HepG2 (cell line): ENCODE data around the gene CISD3. TPM values are rescaled to one million over a fixed set of nuclear protein-coding genes. Genes with fewer than 3 reads are reported as not detected.

ENCODE experiments used
- ATAC-seq: fragments of 200-7000 bp; cut with Tn5 transposase; 3 replicates; pipeline ENCODE4 v1.9.1; 2020; ENCODE audit warnings: mild to moderate bottlenecking, moderate library complexity
- BruUV-seq: library from RNA; stranded (reverse); fragments of 400-500 nt; replicated peaks from 2 replicates; lab custom pipeline; 2021; lab: Mats Ljungman, UMichigan
- CTCF ChIA-PET: fragments of 300-600 bp; formaldehyde crosslinking; extraction: SDS; loops from one replicate; lab custom pipeline; 2021; ENCODE audit warnings: low total read pairs, inconsistent platforms, low intra/inter-chr PET ratio; lab: Yijun Ruan, JAX
- POLR2A ChIA-PET: fragments of 350-600 bp; sonication (Branson Sonifier 250); formaldehyde crosslinking; loops from one replicate; lab custom pipeline; 2020; ENCODE audit warnings: antibody characterized with exemption, inconsistent platforms; lab: Yijun Ruan, JAX
- DNase-seq: peaks from one replicate; pipeline ENCODE4 v3.0.0-alpha.2; 2015; ENCODE audit warnings: low spot score
- FAIRE-seq: peaks from 3 replicates; lab custom pipeline; 2011; peaks lifted over from hg19 to GRCh38; lab: Jason Lieb, UNC
- H2AFZ ChIP-seq: one replicate; pipeline ENCODE4 v1.6.1; 2011; ENCODE audit warnings: low read length, inconsistent platforms
- H3K27ac ChIP-seq: fragments of 300-600 bp; 3 replicates; pipeline ENCODE4 v1.8.0; 2011; ENCODE audit warnings: mixed run types, mild to moderate bottlenecking, mixed read lengths, low read length, inconsistent platforms; ENCODE audit not compliant: insufficient read depth; ENCODE audit errors: extremely low read length
- H3K27me3 ChIP-seq, 2 experiments: fragments of 200-600 bp in 1 of 2; 2 replicates in 1 of 2; 3 replicates in 1 of 2; pipeline versions ENCODE4 v1.6.0 to v1.8.0; 2011; ENCODE audit warnings: low read length in 2 of 2, mild to moderate bottlenecking in 2 of 2, moderate library complexity in 2 of 2, inconsistent platforms in 1 of 2; ENCODE audit not compliant: insufficient read depth in 2 of 2, control insufficient read depth in 1 of 2
- H3K36me3 ChIP-seq, 2 experiments: fragments of 200-600 bp in 1 of 2; replicated peaks in 1 of 2; 2 replicates in 1 of 2; 3 replicates in 1 of 2; pipeline versions ENCODE4 v1.5.1 to v1.8.0; 2011; ENCODE audit warnings: low read length in 2 of 2, inconsistent platforms in 1 of 2; ENCODE audit not compliant: insufficient read depth in 2 of 2, control insufficient read depth in 1 of 2
- H3K4me1 ChIP-seq: 2 replicates; pipeline ENCODE4 v1.5.1; 2012; ENCODE audit warnings: low read length, inconsistent platforms; ENCODE audit not compliant: insufficient read depth
- H3K4me2 ChIP-seq: 2 replicates; pipeline ENCODE4 v1.6.0; 2011; ENCODE audit warnings: low read depth, low read length, inconsistent platforms
- H3K4me3 ChIP-seq, 3 experiments: fragments of 200-600 bp in 1 of 3; sonication (generic), shearing (Covaris generic) in 1 of 3; replicated peaks in 1 of 3; 2 replicates each; pipeline ENCODE4 v1.5.1; 2011 to 2016; ENCODE audit warnings: low read length in 3 of 3, inconsistent platforms in 2 of 3, low read depth in 2 of 3, mild to moderate bottlenecking in 2 of 3, control low read depth in 1 of 3, mixed read lengths in 1 of 3; ENCODE audit not compliant: insufficient read depth in 1 of 3
- H3K79me2 ChIP-seq: one replicate; pipeline ENCODE4 v1.6.1; 2011; ENCODE audit warnings: low read length, inconsistent platforms; ENCODE audit not compliant: insufficient read depth
- H3K9ac ChIP-seq: 2 replicates; pipeline ENCODE4 v1.6.0; 2011; ENCODE audit warnings: mild to moderate bottlenecking, low read depth, low read length, inconsistent platforms; ENCODE audit not compliant: insufficient read depth
- H3K9me3 ChIP-seq: 2 replicates; pipeline ENCODE4 v1.5.1; 2012; ENCODE audit warnings: mild to moderate bottlenecking, low read length
- H4K20me1 ChIP-seq: 2 replicates; pipeline ENCODE4 v1.6.0; 2011; ENCODE audit warnings: inconsistent platforms, mild to moderate bottlenecking, low read length, moderate library complexity; ENCODE audit not compliant: insufficient read depth
- AGO2 ChIP-seq: fragments of 200-400 bp; formaldehyde crosslinking; optimal IDR thresholded peaks from 2 replicates; pipeline ENCODE3; 2017; ENCODE audit warnings: mild to moderate bottlenecking, low read depth, low read length, moderate library complexity
- CBFB ChIP-seq: sonication (generic); formaldehyde crosslinking; IDR thresholded peaks from 2 replicates; pipeline ENCODE4 v1.4.0; 2020; ENCODE audit warnings: missing genetic modification reagents
- HMG20B ChIP-seq: conservative IDR thresholded peaks from 2 replicates; pipeline ENCODE4 v1.6.1; 2016; ENCODE audit warnings: missing genetic modification reagents, missing compliant biosample characterization
- KLF12 ChIP-seq: sonication (generic); formaldehyde crosslinking; IDR thresholded peaks from 2 replicates; pipeline ENCODE4 v1.4.0; 2020; ENCODE audit warnings: missing genetic modification reagents, borderline replicate concordance
- NFRKB ChIP-seq: fragments of 450-650 bp; IDR thresholded peaks from 2 replicates; pipeline ENCODE4 v1.6.1; 2017
- PCBP1 ChIP-seq: fragments of 200-400 bp; formaldehyde crosslinking; IDR thresholded peaks from 2 replicates; pipeline ENCODE4 v1.6.1; 2017; ENCODE audit warnings: mild to moderate bottlenecking, low read depth, low read length, borderline replicate concordance
- PCBP2 ChIP-seq: fragments of 200-400 bp; formaldehyde crosslinking; optimal IDR thresholded peaks from 2 replicates; pipeline ENCODE3; 2018; ENCODE audit warnings: low read length, low read depth; ENCODE audit not compliant: poor library complexity, severe bottlenecking
- RAD51 ChIP-seq: fragments of 450-650 bp; IDR thresholded peaks from 2 replicates; pipeline ENCODE4 v1.6.1; 2016; ENCODE audit warnings: borderline replicate concordance
- RARG ChIP-seq: sonication (generic); formaldehyde crosslinking; IDR thresholded peaks from 2 replicates; pipeline ENCODE4 v1.4.0; 2020; ENCODE audit warnings: low read depth, mild to moderate bottlenecking, missing genetic modification reagents
- SIN3A ChIP-seq: IDR thresholded peaks from 2 replicates; pipeline ENCODE4 v1.6.1; 2011; ENCODE audit warnings: low read depth, mild to moderate bottlenecking, control low read depth, low read length, borderline replicate concordance
- SOX13 ChIP-seq, 3 experiments: fragments of 450-650 bp in 1 of 3; sonication (generic) in 1 of 3; formaldehyde crosslinking in 1 of 3; IDR thresholded peaks in 2 of 3; conservative IDR thresholded peaks in 1 of 3; 2 replicates each; pipeline versions ENCODE4 v1.5.0 to v1.6.1; 2016 to 2020; ENCODE audit warnings: antibody characterized with exemption in 1 of 3, mild to moderate bottlenecking in 1 of 3, missing compliant biosample characterization in 1 of 3, missing genetic modification reagents in 1 of 3, moderate library complexity in 1 of 3
- ZC3H4 ChIP-seq: sonication (generic); formaldehyde crosslinking; IDR thresholded peaks from 2 replicates; pipeline ENCODE4 v1.4.0; 2020; ENCODE audit warnings: missing genetic modification reagents, borderline replicate concordance
- ZNF615 ChIP-seq: sonication (generic); formaldehyde crosslinking; IDR thresholded peaks from 2 replicates; pipeline ENCODE4 v1.5.0; 2020; ENCODE audit warnings: mild to moderate bottlenecking, missing genetic modification reagents, borderline replicate concordance
- WGBS: methylation state at CpG from one replicate; pipeline ENCODE4 v1.1.6; 2017; ENCODE audit warnings: low lambda C conversion rate; 5-methylcytosine and 5-hydroxymethylcytosine counted together
- in situ Hi-C: cut with HindIII; loops from 2 replicates; pipeline ENCODE4 v1.10.0; 2017; ENCODE audit warnings: low pct_unique_long_range_greater_than_20kb; ENCODE audit not compliant: extremely low pct_ligation_motif_present
- intact Hi-C: fragments of 100-400 bp; cut with micrococcal nuclease; formaldehyde crosslinking; loops from one replicate; pipeline ENCODE4 v1.10.0; 2022; ENCODE audit not compliant: unreplicated experiment
- polyA plus RNA-seq, 8 experiments: library from polyadenylated mRNA; depleted of rRNA in 3 of 8; stranded (reverse) in 7 of 8; unstranded in 1 of 8; fragments of >200 nt; fragmentation: Illumina TruSeq in 4 of 8; extraction: Trizol in 4 of 8; gene quantifications; 2 replicates each; pipeline versions ENCODE4 v1.2.1 to v1.2.3, GENCODE V29; 2011 to 2016; ENCODE audit warnings: low read depth in 4 of 8, missing spikeins in 1 of 8, mixed read lengths in 1 of 8; ENCODE audit not compliant: insufficient read depth in 1 of 8
- total RNA-seq, 5 experiments: library from RNA; depleted of rRNA; stranded (reverse); fragments of >200 nt; fragmentation: Illumina TruSeq; extraction: Trizol; gene quantifications; 2 replicates each; pipeline ENCODE4 v1.2.3, GENCODE V29; 2016; ENCODE audit warnings: low read depth in 1 of 5
- TF ChIP-seq, protein P1 (sequence below): sonication (generic); formaldehyde crosslinking; IDR thresholded peaks from 2 replicates; pipeline ENCODE4 v1.4.0; 2020; ENCODE audit warnings: missing genetic modification reagents
- TF ChIP-seq, protein P2 (sequence below): sonication (generic); formaldehyde crosslinking; IDR thresholded peaks from 2 replicates; pipeline ENCODE4 v1.8.0; 2023; ENCODE audit warnings: mild to moderate bottlenecking, missing genetic modification reagents
- TF ChIP-seq, protein P3 (sequence below): sonication (generic); formaldehyde crosslinking; IDR thresholded peaks from 2 replicates; pipeline ENCODE4 v1.4.0; 2020; ENCODE audit warnings: missing genetic modification reagents

The CISD3 gene
- total and polyA plus RNA-seq, 2 of the 13 experiments (the other 11 are each of a cell fraction or from before 2014, with no cell fraction given): 30.0 to 34.1 TPM

DNA sequence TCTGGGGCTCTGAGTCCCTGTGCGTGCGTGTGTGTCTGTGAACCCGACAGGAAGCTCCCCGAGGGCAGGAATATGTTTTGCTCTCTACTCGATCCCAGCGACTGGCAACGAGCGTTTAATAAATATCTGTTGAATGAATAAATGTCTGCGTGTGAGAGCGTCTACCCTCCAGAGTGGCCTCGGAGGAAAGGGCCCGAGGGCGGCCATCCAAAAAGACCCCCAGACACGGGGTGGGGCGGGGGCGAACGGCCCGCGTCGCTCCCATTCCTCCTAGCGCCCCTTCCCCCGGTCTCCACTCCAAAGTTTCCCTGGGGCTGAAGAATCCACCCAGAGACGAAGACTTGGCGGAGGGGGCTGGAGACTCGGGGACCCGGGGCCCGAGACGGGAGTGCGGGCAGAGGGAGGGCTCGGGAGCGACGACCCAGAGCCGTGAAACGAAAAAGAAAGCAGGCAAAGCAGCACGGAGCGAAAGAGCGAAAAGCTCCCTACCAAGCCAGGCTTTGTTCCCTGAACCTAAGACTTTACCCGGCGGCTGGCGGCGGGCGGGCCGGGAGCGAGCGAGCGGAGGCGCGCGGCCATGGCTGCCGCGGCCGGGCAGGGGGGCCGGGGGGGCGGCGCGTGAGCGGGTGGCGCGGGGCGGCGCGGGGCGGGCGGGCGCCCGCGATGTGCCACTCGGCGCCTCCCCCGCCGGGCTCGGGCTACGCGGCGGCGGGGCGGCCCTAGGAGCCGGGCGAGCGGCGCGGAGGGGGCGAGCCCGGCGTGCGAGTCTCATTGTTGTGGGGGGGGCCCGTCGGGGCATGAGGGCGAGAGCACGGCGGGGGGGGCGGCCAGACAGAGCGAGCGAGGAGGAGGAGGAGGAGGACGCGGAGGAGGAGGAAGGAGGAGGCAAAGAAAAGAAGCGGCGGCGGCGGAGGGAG is 25.3 kb upstream of the CISD3 start, which contains the start of gene MLLT6 (continued):
- TF ChIP-seq, protein P1, sequence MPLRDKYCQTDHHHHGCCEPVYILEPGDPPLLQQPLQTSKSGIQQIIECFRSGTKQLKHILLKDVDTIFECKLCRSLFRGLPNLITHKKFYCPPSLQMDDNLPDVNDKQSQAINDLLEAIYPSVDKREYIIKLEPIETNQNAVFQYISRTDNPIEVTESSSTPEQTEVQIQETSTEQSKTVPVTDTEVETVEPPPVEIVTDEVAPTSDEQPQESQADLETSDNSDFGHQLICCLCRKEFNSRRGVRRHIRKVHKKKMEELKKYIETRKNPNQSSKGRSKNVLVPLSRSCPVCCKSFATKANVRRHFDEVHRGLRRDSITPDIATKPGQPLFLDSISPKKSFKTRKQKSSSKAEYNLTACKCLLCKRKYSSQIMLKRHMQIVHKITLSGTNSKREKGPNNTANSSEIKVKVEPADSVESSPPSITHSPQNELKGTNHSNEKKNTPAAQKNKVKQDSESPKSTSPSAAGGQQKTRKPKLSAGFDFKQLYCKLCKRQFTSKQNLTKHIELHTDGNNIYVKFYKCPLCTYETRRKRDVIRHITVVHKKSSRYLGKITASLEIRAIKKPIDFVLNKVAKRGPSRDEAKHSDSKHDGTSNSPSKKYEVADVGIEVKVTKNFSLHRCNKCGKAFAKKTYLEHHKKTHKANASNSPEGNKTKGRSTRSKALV (CRISPR knock-in tag): 0 out of 2 replicates have a peak, but pooled peaks have one; percentile 24
- TF ChIP-seq KLF12 (peak; percentile 52; the same call in 1 of the 2 replicates), SOX13 (IDR thresholded peaks at IDR 0.05) (0 out of 2 replicates have a peak, but pooled peaks have one; percentile 15), SOX13 (CRISPR knock-in tag; conservative IDR thresholded peaks at IDR 0.05 in 1 of 2, IDR thresholded peaks at IDR 0.05 in 1 of 2) (no peak; a peak in 1 of 4 replicates)
- TF ChIP-seq, all 625 proteins: peak for 103

DNA sequence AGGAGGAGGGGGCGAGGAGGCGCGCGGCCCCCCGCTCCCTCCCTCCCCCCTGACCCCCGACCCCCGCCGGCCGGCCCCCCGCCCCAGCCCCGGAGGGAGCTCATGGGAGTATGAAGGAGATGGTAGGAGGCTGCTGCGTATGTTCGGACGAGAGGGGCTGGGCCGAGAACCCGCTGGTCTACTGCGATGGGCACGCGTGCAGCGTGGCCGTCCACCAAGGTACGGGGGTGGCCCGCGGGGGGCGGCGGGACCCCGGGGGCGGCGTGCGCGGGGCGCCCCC is 24.7 kb upstream of the CISD3 start:
- Histone ChIP-seq H3K79me2 (peaks cover 48% of the 10 kb centered on the region), H2AFZ (no peak overlapping the region), H3K36me3 (peaks cover 13 to 32% of the 10 kb centered on the region in 2 experiments), H3K9ac (peak overlapping the region; percentile 66), H3K27me3 (no peaks in the 10 kb centered on the region; a peak in 1 of 5 replicates), H3K27ac (peak overlapping the region; percentile 62), H3K4me3 (peak overlapping the region; percentile 71 to 99 (median 90)), H3K9me3 (no peaks in the 10 kb centered on the region), H3K4me1 (peaks cover 64% of the 10 kb centered on the region), H4K20me1 (peaks cover 12% of the 10 kb centered on the region), H3K4me2 (peak overlapping the region; percentile 91)
- no TSS peak for BruUV-seq
- DNase-seq (no peak), FAIRE-seq (no peak), ATAC-seq (no peak)
- intact Hi-C loops (no loop called here), in situ Hi-C loops (no loop called here)
- ChIA-PET CTCF (no interaction called here), POLR2A (interaction anchor here (1.5 to 8.9 kb wide), 11 partner anchors 11 to 92 kb away, joined by 5 to 106 read pairs (median 29); partner anchors contain the start of genes CISD3 and EPOP)
- 0% methylated on average over 16 of the region's 32 CpGs for WGBS
- TF ChIP-seq NFRKB: no peak
- no peak for TF ChIP-seq SIN3A
- TF ChIP-seq CBFB (CRISPR knock-in tag): no peak
- no peak for TF ChIP-seq PCBP1
- no peak for TF ChIP-seq ZNF615
- no peak for TF ChIP-seq AGO2
- no peak for TF ChIP-seq RARG (CRISPR knock-in tag)
- TF ChIP-seq, protein P2, sequence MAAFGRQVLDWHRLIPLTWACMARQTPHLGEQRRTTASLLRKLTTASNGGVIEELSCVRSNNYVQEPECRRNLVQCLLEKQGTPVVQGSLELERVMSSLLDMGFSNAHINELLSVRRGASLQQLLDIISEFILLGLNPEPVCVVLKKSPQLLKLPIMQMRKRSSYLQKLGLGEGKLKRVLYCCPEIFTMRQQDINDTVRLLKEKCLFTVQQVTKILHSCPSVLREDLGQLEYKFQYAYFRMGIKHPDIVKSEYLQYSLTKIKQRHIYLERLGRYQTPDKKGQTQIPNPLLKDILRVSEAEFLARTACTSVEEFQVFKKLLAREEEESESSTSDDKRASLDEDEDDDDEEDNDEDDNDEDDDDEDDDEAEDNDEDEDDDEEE (CRISPR knock-in tag): no peak
- TF ChIP-seq, protein P3, sequence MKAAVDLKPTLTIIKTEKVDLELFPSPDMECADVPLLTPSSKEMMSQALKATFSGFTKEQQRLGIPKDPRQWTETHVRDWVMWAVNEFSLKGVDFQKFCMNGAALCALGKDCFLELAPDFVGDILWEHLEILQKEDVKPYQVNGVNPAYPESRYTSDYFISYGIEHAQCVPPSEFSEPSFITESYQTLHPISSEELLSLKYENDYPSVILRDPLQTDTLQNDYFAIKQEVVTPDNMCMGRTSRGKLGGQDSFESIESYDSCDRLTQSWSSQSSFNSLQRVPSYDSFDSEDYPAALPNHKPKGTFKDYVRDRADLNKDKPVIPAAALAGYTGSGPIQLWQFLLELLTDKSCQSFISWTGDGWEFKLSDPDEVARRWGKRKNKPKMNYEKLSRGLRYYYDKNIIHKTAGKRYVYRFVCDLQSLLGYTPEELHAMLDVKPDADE (CRISPR knock-in tag): 0 out of 2 replicates have a peak, but pooled peaks have one; percentile 32
- no peak for TF ChIP-seq RAD51
- TF ChIP-seq HMG20B: no peak
- 0 out of 2 replicates have a peak, but pooled peaks have one; percentile 66 for TF ChIP-seq ZC3H4 (CRISPR knock-in tag)
- no peak for TF ChIP-seq PCBP2
